WTC11 (cell line): ENCODE data around the gene FOXA3.

Experiments used
- EMX1 ChIP-seq: fragments of 250-450 bp; sonication (Bioruptor Pico); IDR thresholded peaks from 2 replicates; pipeline ENCODE4 v1.8.0; 2021; ENCODE audit warnings: mild to moderate bottlenecking
- NFYB ChIP-seq: sonication (generic); formaldehyde crosslinking; conservative IDR thresholded peaks from 2 replicates; pipeline ENCODE4 v1.8.0; 2022; ENCODE audit warnings: low read depth, missing genetic modification reagents
- RORB ChIP-seq: fragments of 250-450 bp; sonication (Bioruptor Pico); IDR thresholded peaks from 2 replicates; pipeline ENCODE4 v1.9.0; 2021; ENCODE audit warnings: mild to moderate bottlenecking
- TF ChIP-seq, protein P1 (sequence below): fragments of 200-600 bp; IDR thresholded peaks from 2 replicates; pipeline ENCODE4 v1.8.0; 2022; ENCODE audit warnings: antibody characterized with exemption
- TF ChIP-seq, protein P2 (sequence below): sonication (generic); formaldehyde crosslinking; IDR thresholded peaks from 2 replicates; pipeline ENCODE4 v1.8.0; 2022; ENCODE audit warnings: mild to moderate bottlenecking, missing genetic modification reagents
- TF ChIP-seq, protein P3 (sequence below): sonication (generic); formaldehyde crosslinking; IDR thresholded peaks from 2 replicates; pipeline ENCODE4 v1.8.1; 2022; ENCODE audit warnings: low read depth, missing genetic modification reagents, borderline replicate concordance

DNA sequence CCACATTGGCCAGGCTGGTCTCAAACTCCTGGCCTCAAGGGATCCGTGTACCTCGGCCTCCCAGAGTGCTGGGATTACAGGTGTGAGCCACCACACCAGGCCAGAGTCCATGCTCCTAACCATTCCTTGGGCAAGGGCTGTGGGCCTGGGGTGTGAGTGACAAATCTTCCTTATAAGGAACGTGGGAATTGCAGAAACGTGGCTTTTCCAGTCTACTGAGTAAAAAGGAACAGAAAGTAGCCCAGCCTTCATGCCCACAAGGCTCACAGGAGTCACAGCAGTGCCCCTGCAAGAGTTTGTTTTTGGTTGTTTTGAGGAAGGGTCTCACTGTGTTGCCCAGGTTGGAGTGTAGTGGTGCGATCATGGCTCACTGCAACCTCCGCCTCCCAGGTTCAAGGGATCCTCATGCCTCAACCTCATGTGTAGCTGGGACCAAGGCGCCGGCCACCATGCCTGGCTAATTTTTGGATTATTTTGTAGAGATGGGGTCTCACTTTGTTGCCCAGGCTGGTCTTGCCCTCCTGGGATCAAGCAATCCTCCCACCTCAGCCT, 33.2 kb downstream of the FOXA3 start:
- TF ChIP-seq RORB (CRISPR knock-in tag) (no peak), NFYB (CRISPR knock-in tag) (no peak), EMX1 (CRISPR knock-in tag) (no peak)
- TF ChIP-seq, protein P1, sequence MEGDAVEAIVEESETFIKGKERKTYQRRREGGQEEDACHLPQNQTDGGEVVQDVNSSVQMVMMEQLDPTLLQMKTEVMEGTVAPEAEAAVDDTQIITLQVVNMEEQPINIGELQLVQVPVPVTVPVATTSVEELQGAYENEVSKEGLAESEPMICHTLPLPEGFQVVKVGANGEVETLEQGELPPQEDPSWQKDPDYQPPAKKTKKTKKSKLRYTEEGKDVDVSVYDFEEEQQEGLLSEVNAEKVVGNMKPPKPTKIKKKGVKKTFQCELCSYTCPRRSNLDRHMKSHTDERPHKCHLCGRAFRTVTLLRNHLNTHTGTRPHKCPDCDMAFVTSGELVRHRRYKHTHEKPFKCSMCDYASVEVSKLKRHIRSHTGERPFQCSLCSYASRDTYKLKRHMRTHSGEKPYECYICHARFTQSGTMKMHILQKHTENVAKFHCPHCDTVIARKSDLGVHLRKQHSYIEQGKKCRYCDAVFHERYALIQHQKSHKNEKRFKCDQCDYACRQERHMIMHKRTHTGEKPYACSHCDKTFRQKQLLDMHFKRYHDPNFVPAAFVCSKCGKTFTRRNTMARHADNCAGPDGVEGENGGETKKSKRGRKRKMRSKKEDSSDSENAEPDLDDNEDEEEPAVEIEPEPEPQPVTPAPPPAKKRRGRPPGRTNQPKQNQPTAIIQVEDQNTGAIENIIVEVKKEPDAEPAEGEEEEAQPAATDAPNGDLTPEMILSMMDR, result no peak
- TF ChIP-seq, protein P2, sequence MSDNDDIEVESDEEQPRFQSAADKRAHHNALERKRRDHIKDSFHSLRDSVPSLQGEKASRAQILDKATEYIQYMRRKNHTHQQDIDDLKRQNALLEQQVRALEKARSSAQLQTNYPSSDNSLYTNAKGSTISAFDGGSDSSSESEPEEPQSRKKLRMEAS (CRISPR knock-in tag), result no peak
- TF ChIP-seq, protein P3, sequence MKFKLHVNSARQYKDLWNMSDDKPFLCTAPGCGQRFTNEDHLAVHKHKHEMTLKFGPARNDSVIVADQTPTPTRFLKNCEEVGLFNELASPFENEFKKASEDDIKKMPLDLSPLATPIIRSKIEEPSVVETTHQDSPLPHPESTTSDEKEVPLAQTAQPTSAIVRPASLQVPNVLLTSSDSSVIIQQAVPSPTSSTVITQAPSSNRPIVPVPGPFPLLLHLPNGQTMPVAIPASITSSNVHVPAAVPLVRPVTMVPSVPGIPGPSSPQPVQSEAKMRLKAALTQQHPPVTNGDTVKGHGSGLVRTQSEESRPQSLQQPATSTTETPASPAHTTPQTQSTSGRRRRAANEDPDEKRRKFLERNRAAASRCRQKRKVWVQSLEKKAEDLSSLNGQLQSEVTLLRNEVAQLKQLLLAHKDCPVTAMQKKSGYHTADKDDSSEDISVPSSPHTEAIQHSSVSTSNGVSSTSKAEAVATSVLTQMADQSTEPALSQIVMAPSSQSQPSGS (CRISPR knock-in tag), result no peak
